ENCODE measurements around the gene PGA5. TPM values are rescaled to one million over a fixed set of nuclear protein-coding genes. Genes with fewer than 3 reads are reported as not detected.

The PGA5 gene
- total RNA-seq, 1 experiment from 2014 or later = not detected

- BruUV-seq (replicated peaks) = no TSS peak
- intact Hi-C loops (cut with micrococcal nuclease; ENCODE audit: unreplicated experiment) = no loop called here
- DNase-seq (ENCODE audit: low spot score) = no peak
- no peaks in the 10 kb centered on the region for H3K36me3 ChIP-seq (ENCODE audit: insufficient read depth, low read length, poor library complexity, severe bottlenecking)
- H3K27me3 ChIP-seq (replicated peaks; ENCODE audit: insufficient read depth, low read depth, low read length, poor library complexity) = no peaks in the 10 kb centered on the region
- ChIA-PET CTCF (no interaction called here), POLR2A (ENCODE audit: low non-redundant PET) (no interaction called here)
- TF ChIP-seq CTCF (conservative IDR thresholded peaks at IDR 0.05; ENCODE audit: low read depth, low read length) = no peak
- no peak for TF ChIP-seq EZH2 (IDR thresholded peaks at IDR 0.05; ENCODE audit: borderline replicate concordance, low read depth, low read length, poor library complexity, severe bottlenecking)
- H3K4me1 ChIP-seq (ENCODE audit: insufficient read depth, low read length, poor library complexity, severe bottlenecking) = no peaks in the 10 kb centered on the region
- no peaks in the 10 kb centered on the region for H3K9me3 ChIP-seq (ENCODE audit: low read depth, low read length, poor library complexity, severe bottlenecking)
- no peak overlapping the region for H3K4me3 ChIP-seq (ENCODE audit: low read depth, low read length, poor library complexity, severe bottlenecking)
- H3K27ac ChIP-seq (ENCODE audit: low read depth, low read length, poor library complexity, severe bottlenecking) = no peak overlapping the region
Observed at GRCh38 chr11:61280883-61281580, 40.1 kb downstream of the PGA5 start.

GRCh38 chr11:61281581-61282250 is 40.7 kb downstream of the PGA5 start:
- H3K27me3 ChIP-seq (replicated peaks; ENCODE audit: insufficient read depth, low read depth, low read length, poor library complexity) = no peaks in the 10 kb centered on the region
- no peak overlapping the region for H3K27ac ChIP-seq (ENCODE audit: low read depth, low read length, poor library complexity, severe bottlenecking)
- ChIA-PET POLR2A (ENCODE audit: low non-redundant PET) (no interaction called here), CTCF (no interaction called here)
- TF ChIP-seq CTCF (conservative IDR thresholded peaks at IDR 0.05; ENCODE audit: low read depth, low read length) (no peak), EZH2 (IDR thresholded peaks at IDR 0.05; ENCODE audit: borderline replicate concordance, low read depth, low read length, poor library complexity, severe bottlenecking) (no peak)
- no peak overlapping the region for H3K4me3 ChIP-seq (ENCODE audit: low read depth, low read length, poor library complexity, severe bottlenecking)
- H3K4me1 ChIP-seq (ENCODE audit: insufficient read depth, low read length, poor library complexity, severe bottlenecking) = no peaks in the 10 kb centered on the region
- intact Hi-C loops (cut with micrococcal nuclease; ENCODE audit: unreplicated experiment) = no loop called here
- peak; percentile 68 for DNase-seq (ENCODE audit: low spot score)
- no TSS peak for BruUV-seq (replicated peaks)
- no peaks in the 10 kb centered on the region for H3K36me3 ChIP-seq (ENCODE audit: insufficient read depth, low read length, poor library complexity, severe bottlenecking)
- no peaks in the 10 kb centered on the region for H3K9me3 ChIP-seq (ENCODE audit: low read depth, low read length, poor library complexity, severe bottlenecking)

- no peaks in the 10 kb centered on the region for H3K9me3 ChIP-seq (ENCODE audit: low read depth, low read length, poor library complexity, severe bottlenecking)
- no peak overlapping the region for H3K4me3 ChIP-seq (ENCODE audit: low read depth, low read length, poor library complexity, severe bottlenecking)
- H3K27me3 ChIP-seq (replicated peaks; ENCODE audit: insufficient read depth, low read depth, low read length, poor library complexity) = no peaks in the 10 kb centered on the region
- intact Hi-C loops (cut with micrococcal nuclease; ENCODE audit: unreplicated experiment) = no loop called here
- POLR2A ChIA-PET (ENCODE audit: low non-redundant PET) = interaction anchor here (0.7 kb wide), 1 partner anchor 108 kb away, joined by 3 read pairs; no protein-coding TSS in a partner anchor
- H3K27ac ChIP-seq (ENCODE audit: low read depth, low read length, poor library complexity, severe bottlenecking) = no peak overlapping the region
- DNase-seq (ENCODE audit: low spot score) = no peak
- no peaks in the 10 kb centered on the region for H3K4me1 ChIP-seq (ENCODE audit: insufficient read depth, low read length, poor library complexity, severe bottlenecking)
- no peak for TF ChIP-seq CTCF (conservative IDR thresholded peaks at IDR 0.05; ENCODE audit: low read depth, low read length)
- no peak for TF ChIP-seq EZH2 (IDR thresholded peaks at IDR 0.05; ENCODE audit: borderline replicate concordance, low read depth, low read length, poor library complexity, severe bottlenecking)
- H3K36me3 ChIP-seq (ENCODE audit: insufficient read depth, low read length, poor library complexity, severe bottlenecking) = no peaks in the 10 kb centered on the region
- BruUV-seq (replicated peaks) = no TSS peak
- CTCF ChIA-PET = no interaction called here
Observed at GRCh38 chr11:61283613-61284012, 42.6 kb downstream of the PGA5 start.

Data from A673 (cell line).